GM21447 (cell line): ENCODE measurements around the gene ZFP1.
A peak's percentile ranks its signal among the peaks of the same experiment; 100 is the strongest.

ENCODE experiments used
- ATAC-seq: cut with Tn5 transposase; IDR thresholded peaks from one replicate; pipeline ENCODE4 v1.9.1; 2021; ENCODE audit not compliant: unreplicated experiment

ZFP1 gene

GRCh38 chr16:75148311-75149195, at the start of gene ZFP1:
TSS of gene ZFP1 (plus strand) at chr16:75148524. CDS start at chr16:75152952, 4,428 bp downstream.
- peak; percentile 88 for ATAC-seq

DNA sequence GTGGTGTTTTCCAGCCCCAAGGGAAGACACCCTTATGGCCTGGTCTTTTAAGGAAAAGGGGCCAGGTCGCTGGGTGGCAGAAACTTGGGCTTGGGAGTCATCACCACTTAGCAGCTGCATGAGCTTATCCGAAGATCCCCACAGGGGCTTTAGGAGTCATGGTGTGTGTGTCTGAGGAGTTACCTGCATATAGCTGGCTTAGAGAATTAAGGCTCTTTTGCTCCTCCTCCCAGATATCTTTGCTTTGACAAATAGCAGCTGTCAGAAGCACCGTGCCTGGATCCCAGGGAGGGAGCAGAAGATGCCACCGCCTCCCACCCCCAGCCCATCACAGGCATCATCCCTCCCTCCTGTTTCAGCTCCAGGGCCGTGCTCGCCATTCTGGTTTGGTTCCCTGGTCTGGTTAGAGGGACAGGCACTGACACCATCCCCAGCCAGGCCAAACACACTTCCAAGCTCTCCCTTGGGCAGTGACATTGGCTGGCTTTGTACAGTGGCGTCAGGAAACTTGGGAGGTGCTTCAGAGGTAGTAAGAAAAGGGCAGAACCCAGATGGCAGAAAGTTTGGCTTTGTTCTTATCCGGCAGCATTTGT, 49.2 kb upstream of the ZFP1 start:
- no peak for ATAC-seq

DNA sequence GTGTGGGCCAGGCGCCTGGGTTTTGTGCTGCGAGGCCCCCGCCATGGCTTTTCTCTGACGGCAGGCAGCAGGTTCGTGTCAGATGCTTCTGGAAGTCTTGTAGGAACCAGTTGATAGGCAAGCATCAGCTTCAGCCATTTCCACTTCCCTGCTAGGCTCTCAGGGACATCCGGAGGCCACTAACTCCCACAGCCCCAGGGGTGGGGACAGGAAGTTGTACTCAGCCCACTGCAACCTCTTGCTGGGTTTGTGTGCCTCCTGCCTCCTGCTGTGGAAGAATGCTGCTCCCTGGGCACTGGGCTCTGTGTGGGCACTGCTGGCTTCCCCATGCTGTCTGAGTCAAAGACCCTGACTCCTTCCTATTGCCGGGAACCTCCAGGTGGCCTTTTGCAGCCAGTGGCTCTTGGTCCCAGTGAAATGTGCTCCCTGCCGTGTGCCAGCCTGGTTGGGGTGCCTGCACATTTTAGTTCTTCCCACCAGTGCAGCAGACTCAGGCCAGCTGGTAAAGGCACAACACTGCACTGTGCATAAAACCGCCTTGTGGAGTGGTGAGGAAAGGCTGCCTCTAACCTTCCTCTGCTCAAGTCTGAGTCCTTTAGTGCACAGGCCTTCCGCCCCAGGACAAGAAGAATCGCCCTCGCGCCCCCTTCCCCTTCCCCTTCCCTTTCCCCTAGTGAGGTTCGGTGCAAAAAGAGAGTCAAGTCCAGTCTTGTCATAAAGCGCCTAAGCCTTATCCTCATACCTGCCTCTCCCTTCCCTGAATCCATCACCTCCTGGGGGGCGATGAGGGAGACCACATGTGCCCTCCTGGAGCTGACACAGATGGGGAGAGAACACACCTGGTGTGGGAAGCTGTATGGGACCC, 48.4 kb upstream of the ZFP1 start:
- peak; percentile 59 for ATAC-seq

- ATAC-seq, result no peak
These were observed 47.7 kb upstream of the ZFP1 start for GRCh38 chr16:75100603-75100990.

- ATAC-seq, result no peak
These were observed 46.7 kb upstream of the ZFP1 start for GRCh38 chr16:75101635-75102034.

GRCh38 chr16:75102595-75102994, 45.7 kb upstream of the ZFP1 start:
- no peak for ATAC-seq

DNA sequence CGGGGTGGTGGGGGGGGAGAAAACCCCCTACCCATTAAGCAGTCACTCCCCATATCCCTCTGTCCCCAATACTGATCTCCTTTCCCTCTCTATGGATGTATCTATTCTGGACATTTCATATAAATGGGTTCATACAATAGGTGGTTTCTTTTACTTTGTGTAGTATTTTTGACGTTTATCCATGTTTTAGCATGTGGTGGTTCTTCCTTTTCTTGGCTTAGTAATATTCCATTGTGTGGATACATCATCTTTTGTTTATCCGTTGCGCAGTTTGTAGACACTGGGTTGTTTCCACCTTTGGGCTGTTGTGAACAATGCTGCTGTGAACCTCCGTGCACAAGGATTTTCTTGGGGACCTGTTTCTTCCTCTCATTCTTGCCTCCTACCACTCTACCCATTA, 44.3 kb upstream of the ZFP1 start:
- no peak for ATAC-seq

- no peak for ATAC-seq
These were observed 43.5 kb upstream of the ZFP1 start for GRCh38 chr16:75104836-75105235.

DNA sequence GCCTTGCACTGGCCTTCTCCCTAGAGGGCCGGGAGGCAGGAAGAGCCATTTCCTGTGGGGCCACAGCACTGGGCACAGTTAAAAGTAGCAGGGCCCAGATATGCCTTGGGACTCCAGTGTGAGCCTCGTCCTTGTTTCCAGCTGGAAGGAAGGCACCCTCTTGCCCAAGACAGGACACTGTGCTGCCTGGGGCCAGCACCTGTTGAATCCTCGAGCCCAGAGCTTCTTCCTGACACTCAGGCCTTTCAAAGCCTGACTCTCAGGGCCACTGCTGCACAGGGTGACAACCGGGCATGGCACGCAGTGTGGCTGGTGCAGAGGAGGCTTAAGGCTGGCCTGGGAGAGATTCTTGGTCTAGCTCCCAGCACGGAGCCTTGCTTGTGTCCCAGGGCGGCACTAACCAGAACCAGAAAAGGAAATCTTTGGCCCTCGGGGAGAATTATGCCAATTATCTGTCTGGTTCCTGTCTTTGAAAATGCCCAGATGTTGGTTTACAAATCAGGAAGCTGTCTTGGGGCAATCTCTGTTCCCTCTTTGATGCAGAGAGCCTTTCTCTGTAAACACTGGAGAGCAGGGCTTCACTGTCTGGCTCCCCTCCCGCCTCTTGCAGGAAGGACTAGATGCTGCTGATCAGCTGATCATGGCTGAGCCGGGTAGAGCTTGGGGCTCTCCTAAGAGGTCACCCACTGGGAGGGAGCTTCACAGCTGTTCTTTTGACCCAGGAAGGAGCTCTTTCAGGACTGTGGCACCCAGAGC, 42.8 kb upstream of the ZFP1 start:
- ATAC-seq, result no peak

- no peak for ATAC-seq
These were observed 41.7 kb upstream of the ZFP1 start for GRCh38 chr16:75106351-75107274.

GRCh38 chr16:75107505-75107904, 40.8 kb upstream of the ZFP1 start:
- no peak for ATAC-seq

DNA sequence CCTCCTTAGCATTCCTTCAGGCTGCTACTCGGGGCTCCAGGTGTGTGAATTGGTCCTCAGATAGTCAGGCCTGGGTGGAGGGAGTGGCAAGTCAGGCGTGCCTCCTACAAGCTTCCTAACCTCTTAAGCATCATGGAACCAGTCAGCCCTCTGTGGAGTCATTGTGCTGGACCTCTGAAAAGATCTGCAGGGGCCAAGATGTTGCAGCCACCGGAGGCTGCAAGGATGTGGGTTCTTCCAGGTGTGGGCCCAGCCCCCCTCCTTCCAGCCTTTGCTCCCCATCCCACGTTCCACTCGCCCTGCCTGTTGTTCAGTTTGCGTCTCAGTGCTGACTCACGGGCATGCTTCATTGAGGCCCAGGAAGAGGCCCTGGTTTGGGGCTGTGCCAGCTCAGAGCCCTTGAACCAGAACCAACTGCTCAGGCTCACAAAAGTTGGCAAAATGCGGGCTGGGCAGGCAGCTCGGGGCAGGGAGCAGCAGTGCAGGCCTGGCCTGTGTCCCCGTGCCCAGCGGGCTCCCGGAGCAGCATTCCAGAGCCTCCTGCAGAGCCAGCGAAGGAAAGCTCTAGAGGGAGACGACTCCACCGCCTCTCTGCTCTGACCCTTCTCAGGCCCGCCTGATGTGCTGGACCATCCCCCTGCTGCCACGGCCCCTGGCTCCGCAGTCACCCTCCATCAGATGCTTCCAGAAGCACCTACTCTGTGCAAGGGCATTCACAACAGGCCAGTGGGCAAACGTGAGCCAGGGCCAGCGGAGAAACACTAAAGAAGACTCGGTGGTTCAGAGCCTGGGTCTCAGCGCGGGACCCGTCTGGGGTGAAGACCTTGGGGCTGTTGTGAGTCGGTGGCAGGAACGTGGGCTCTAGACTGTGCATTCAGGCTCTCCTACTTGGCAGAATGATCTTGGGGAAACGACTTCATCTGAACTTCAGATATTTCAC, 39.3 kb upstream of the ZFP1 start:
- peak; percentile 45 for ATAC-seq

DNA sequence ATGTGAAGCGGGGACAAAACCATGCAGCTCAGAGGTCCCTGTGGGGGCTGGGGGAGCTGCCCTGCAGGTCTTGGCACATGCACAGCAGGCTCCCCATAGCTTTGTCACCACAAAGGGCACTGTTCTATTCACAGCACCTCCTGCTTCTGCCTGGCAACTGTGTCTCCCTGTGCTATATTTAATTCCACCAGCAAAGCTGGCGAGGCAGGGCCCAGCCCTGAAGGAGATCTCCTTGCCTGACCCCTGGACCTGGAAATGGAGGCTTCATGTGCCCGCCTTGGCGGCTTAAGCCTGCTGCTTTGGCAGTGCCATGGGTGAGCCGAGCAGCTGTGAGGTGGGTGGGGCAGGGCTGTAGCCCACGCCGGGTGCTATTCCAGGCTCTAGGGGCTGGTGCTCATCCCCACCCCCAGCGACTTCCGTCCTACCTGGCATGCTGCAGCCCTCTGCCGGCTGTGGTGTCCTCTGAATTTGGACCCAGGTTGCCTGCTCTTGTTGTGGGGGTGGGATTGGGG, 38.5 kb upstream of the ZFP1 start:
- ATAC-seq, result no peak

DNA sequence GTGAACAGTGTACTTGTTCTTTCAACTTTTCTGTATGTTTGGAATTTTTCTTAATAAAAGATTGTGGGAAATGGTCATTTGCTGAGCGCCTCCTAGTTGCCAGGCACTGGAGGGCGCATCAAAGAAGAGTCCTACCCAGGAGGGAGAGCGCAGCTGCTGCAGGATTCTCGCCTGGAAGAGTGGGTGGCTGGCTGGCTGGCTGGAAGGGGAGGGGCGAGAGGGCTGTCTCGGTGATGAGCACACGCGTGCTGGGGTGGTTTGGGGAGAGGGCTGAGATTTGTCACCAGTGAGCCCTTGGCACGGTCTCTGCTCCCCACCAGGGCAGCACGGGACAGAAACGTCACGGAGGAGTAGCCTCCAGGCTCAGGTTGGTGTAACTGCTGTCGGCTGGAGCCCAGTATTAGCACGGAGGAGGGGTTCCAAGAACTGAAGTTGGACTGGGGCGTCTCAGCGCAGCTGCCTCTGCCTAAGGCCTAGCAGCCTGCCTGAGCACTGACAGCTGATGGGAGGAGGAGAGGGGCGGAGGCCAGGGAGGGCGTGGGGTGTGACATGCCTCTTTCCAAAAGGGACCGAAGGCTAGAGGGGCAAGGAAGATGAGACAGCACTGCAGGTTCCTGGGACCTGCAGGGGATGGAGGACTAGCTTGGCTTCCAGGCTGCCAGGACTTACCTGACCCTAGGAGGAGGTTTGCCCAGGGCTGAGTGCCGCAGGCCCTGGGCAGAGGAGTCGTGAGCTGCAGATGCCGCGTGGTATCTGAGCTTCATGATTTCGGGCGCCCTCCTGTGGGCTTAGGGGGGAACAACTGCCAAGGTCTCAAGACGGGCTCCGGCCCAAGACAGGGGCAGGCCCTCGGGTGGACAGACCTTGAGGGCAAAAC, 37.4 kb upstream of the ZFP1 start:
- ATAC-seq, result peak; percentile 65

DNA sequence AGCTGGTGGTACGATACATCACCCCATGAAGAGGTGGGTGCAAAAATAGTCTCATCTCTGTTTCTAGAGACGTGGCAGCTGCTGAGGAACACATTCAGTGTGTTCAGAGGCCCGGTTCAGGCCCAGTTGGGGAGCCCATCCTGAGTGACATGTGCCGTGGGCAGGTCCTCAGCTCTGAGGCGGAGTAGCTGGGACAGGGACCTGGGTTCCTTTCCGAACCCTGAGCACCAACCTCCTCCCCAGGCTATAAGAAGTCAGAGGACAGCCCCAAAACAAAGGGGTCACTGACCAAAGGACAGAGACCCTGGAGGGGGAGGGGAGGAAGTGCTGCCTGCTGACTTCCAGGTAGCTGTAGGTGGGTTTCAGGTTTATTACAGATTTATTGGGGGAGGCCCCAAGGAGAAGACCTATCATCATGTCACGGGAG, 36.8 kb upstream of the ZFP1 start:
- ATAC-seq, result no peak

DNA sequence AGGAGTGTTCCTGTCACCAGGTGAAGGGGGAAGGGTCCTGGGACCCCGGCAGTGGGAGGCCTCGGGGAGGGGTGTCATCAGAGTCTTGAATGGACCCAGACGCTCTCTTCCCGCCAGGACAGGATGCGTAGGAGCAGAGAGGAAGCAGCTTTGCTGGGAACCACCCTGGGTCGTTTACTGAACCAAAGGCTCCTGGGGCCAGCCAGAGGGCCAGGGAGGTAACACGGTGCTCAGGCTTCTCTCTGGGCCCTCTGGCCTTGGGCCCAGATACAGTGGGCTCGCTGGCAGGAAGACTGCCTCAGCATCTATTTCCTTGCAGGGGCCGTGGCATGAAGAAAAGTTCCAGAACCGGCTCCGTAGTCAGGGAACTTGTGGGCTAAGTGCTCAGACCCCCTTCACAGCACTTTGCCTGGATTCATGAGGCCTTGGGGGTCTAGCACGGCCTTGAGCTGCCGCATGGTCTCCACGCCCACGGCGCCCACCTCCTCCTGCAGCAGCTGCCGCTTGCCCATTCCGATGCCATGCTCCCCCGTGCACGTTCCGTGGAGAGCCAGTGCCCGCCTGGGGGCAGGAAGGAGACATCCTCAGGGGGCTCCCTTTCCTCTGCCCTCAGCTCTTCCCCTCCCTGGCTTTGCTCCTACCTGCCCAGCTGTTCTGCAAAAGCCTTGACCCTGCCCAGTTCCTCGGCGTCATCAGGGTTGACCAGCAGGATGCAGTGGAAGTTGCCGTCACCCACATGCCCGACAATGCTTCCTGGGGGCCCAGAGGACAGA, 36.2 kb upstream of the ZFP1 start:
- no peak for ATAC-seq
